Caco-2 (cell line): ENCODE measurements around the gene LRRC27. TPM values are rescaled to one million over a fixed set of nuclear protein-coding genes. Genes with fewer than 3 reads are reported as not detected.

ENCODE experiments used
- BruUV-seq: library from RNA; stranded (reverse); fragments of 400-500 nt; replicated peaks from 2 replicates; lab custom pipeline; 2021; lab: Mats Ljungman, UMichigan
- CTCF ChIA-PET: fragments of 300-600 bp; sonication (Branson Sonifier 250); formaldehyde crosslinking; loops from one replicate; lab custom pipeline; 2022; ENCODE audit warnings: antibody characterized with exemption; lab: Charles Lee
- POLR2A ChIA-PET: fragments of 300-600 bp; sonication (Branson Sonifier 250); formaldehyde crosslinking; loops from one replicate; lab custom pipeline; 2022; ENCODE audit warnings: antibody characterized with exemption; lab: Charles Lee
- DNase-seq, 2 experiments: peaks; one replicate each; pipeline versions ENCODE4 v3.0.0 to v3.0.0-alpha.2; 2020 to 2022
- H3K27me3 ChIP-seq: replicated peaks from 2 replicates; pipeline ENCODE4 v1.6.0; 2011; ENCODE audit warnings: low read length; ENCODE audit not compliant: control insufficient read depth, insufficient read depth
- H3K36me3 ChIP-seq: 2 replicates; pipeline ENCODE4 v1.5.1; 2011; ENCODE audit warnings: low read length; ENCODE audit not compliant: control insufficient read depth, insufficient read depth
- H3K4me1 ChIP-seq: fragments of 250-450 bp; sonication (Bioruptor Pico); 2 replicates; pipeline ENCODE4 v1.5.1; 2020; ENCODE audit warnings: mild to moderate bottlenecking
- H3K4me3 ChIP-seq: 2 replicates; pipeline ENCODE4 v1.5.1; 2011; ENCODE audit warnings: low read depth, mild to moderate bottlenecking, control low read depth, low read length
- H3K9me3 ChIP-seq: fragments of 250-450 bp; sonication (Bioruptor Pico); 2 replicates; pipeline ENCODE4 v1.5.1; 2020; ENCODE audit warnings: mild to moderate bottlenecking, moderate library complexity
- H3K27ac Mint-ChIP-seq: one replicate; pipeline ENCODE4 v1.8.0; 2022; ENCODE audit warnings: mixed read lengths; ENCODE audit not compliant: unreplicated experiment
- H3K27me3 Mint-ChIP-seq: one replicate; pipeline ENCODE4 v1.8.0; 2022; ENCODE audit warnings: mixed read lengths; ENCODE audit not compliant: insufficient read depth, unreplicated experiment
- H3K36me3 Mint-ChIP-seq: one replicate; pipeline ENCODE4 v1.8.0; 2022; ENCODE audit warnings: mild to moderate bottlenecking, mixed read lengths; ENCODE audit not compliant: insufficient read depth, unreplicated experiment
- H3K4me1 Mint-ChIP-seq: one replicate; pipeline ENCODE4 v1.8.0; 2022; ENCODE audit warnings: low read depth, mixed read lengths; ENCODE audit not compliant: unreplicated experiment
- H3K4me3 Mint-ChIP-seq: one replicate; pipeline ENCODE4 v1.8.0; 2022; ENCODE audit warnings: mild to moderate bottlenecking, moderate library complexity, mixed read lengths; ENCODE audit not compliant: unreplicated experiment
- H3K9me3 Mint-ChIP-seq: one replicate; pipeline ENCODE4 v1.8.0; 2022; ENCODE audit warnings: mixed read lengths; ENCODE audit not compliant: unreplicated experiment
- CTCF ChIP-seq, 2 experiments: fragments of 200-600 bp in 1 of 2; IDR thresholded peaks; 1 replicate in 1 of 2; 2 replicates in 1 of 2; pipeline versions ENCODE4 v1.5.1 to v1.8.0; 2011 to 2022; ENCODE audit warnings: antibody characterized with exemption in 1 of 2, control low read depth in 1 of 2, inconsistent platforms in 1 of 2, low read depth in 1 of 2, low read length in 1 of 2, mild to moderate bottlenecking in 1 of 2, moderate library complexity in 1 of 2; ENCODE audit not compliant: insufficient read depth in 1 of 2, severe bottlenecking in 1 of 2, unreplicated experiment in 1 of 2
- intact Hi-C: fragments of 100-400 bp; cut with micrococcal nuclease; formaldehyde crosslinking; loops from one replicate; pipeline ENCODE4 v1.10.0; 2022; ENCODE audit not compliant: unreplicated experiment
- total RNA-seq: library from RNA; stranded (reverse); gene quantifications from 2 replicates; pipeline ENCODE4 v1.2.3, GENCODE V29; 2022

Gene LRRC27
- total RNA-seq, 1 experiment from 2014 or later, result 11.7 TPM

GRCh38 chr10:132417257-132417910 lies 85.4 kb downstream of the LRRC27 start:
- Histone ChIP-seq H3K36me3 (0 out of 2 replicates have a peak, but pooled peaks cover 1% of the 10 kb centered on the region), H3K4me3 (no peak overlapping the region), H3K4me1 (peaks cover 48% of the 10 kb centered on the region), H3K27me3 (no peaks in the 10 kb centered on the region), H3K9me3 (no peaks in the 10 kb centered on the region)
- Mint-ChIP-seq H3K27me3 (no peaks in the 10 kb centered on the region), H3K4me3 (no peak overlapping the region), H3K4me1 (peaks cover 22% of the 10 kb centered on the region), H3K9me3 (no peaks in the 10 kb centered on the region), H3K36me3 (peaks cover 31% of the 10 kb centered on the region), H3K27ac (no peak overlapping the region)
- BruUV-seq, result no TSS peak
- DNase-seq, result no peak
- ChIA-PET CTCF (no interaction called here), POLR2A (no interaction called here)
- intact Hi-C loops, result no loop called here
- no peak for TF ChIP-seq CTCF (IDR thresholded peaks at IDR 0.05; ENCODE audit: insufficient read depth in 1 of 2, low read depth in 1 of 2, low read length in 1 of 2, severe bottlenecking in 1 of 2, unreplicated experiment in 1 of 2)

- no peaks in the 10 kb centered on the region for H3K9me3 Mint-ChIP-seq
- POLR2A ChIA-PET, result interaction anchor here (0.5 kb wide), 1 partner anchor 11 kb away, joined by 5 read pairs; no protein-coding TSS in a partner anchor
Observed at GRCh38 chr10:132417957-132418441, 86.0 kb downstream of the LRRC27 start.

More at GRCh38 chr10:132417957-132418441, 86.0 kb downstream of the LRRC27 start:
- Mint-ChIP-seq H3K4me1 (peaks cover 22% of the 10 kb centered on the region), H3K4me3 (no peak overlapping the region), H3K27me3 (no peaks in the 10 kb centered on the region), H3K27ac (no peak overlapping the region), H3K36me3 (peaks cover 31% of the 10 kb centered on the region)
- Histone ChIP-seq H3K9me3 (no peaks in the 10 kb centered on the region), H3K27me3 (no peaks in the 10 kb centered on the region), H3K4me3 (no peak overlapping the region), H3K36me3 (0 out of 2 replicates have a peak, but pooled peaks cover 1% of the 10 kb centered on the region), H3K4me1 (peaks cover 48% of the 10 kb centered on the region)
- no TSS peak for BruUV-seq
- intact Hi-C loops, result no loop called here
- TF ChIP-seq CTCF (IDR thresholded peaks at IDR 0.05; ENCODE audit: insufficient read depth in 1 of 2, low read depth in 1 of 2, low read length in 1 of 2, severe bottlenecking in 1 of 2, unreplicated experiment in 1 of 2), result no peak
- CTCF ChIA-PET, result no interaction called here
- DNase-seq, result no peak
